Measurements from ENCODE around the gene FAU.

FAU gene

DNA sequence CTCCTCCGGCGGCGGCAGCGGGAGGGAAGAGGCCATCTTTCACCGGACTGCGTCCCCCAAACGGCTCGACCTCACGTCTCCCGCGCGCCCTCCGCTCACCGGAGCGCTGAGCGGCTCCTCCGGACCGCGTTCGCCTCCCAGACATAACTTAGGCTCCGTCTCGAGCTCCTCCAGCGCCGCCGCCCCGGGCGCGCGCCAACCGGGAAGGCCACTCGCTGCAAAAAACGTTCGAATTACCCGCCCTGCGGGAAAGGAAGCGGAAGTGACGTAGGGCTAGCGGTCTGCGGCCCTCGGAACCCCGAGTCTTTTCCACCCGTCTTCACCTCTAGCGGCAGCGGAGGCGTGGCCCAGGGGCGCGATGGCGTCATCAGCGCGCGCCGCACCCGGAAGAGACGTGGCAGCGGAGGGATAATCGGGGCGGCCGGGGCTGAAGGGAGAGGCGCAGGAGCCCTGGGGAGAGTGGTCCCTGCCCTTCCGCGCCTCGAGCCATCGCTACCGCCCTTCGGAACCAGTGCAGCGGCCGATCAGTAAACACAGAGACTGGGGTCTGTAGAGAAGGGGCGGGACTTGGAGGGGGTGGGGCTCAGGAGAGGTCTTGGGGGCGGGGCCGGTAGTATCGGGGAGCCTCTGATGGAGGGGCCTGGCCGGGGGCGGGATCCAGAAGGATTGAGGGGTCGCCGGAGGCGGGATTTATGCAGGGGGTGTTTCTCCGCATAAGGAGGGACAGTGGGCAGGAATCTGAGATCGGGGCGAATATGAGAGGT, 37.9 kb downstream of the FAU start, which contains the start of the genes CDCA5 and ZFPL1:
TSS of gene CDCA5 (minus strand) at position 207 of the 764 bp plus-strand sequence. CDS start at position 145, 62 bp downstream.
TSS of gene ZFPL1 (plus strand) at position 389 of the 764 bp plus-strand sequence. CDS start 477 bp downstream, outside the sequence.
- H3K4me3 ChIP-seq (ENCODE audit: low read depth, low read length): peak within 1 kb of the TSS; percentile 99
- DNase-seq (ENCODE audit: low read depth): peak; percentile 82
- TF ChIP-seq, protein P1, sequence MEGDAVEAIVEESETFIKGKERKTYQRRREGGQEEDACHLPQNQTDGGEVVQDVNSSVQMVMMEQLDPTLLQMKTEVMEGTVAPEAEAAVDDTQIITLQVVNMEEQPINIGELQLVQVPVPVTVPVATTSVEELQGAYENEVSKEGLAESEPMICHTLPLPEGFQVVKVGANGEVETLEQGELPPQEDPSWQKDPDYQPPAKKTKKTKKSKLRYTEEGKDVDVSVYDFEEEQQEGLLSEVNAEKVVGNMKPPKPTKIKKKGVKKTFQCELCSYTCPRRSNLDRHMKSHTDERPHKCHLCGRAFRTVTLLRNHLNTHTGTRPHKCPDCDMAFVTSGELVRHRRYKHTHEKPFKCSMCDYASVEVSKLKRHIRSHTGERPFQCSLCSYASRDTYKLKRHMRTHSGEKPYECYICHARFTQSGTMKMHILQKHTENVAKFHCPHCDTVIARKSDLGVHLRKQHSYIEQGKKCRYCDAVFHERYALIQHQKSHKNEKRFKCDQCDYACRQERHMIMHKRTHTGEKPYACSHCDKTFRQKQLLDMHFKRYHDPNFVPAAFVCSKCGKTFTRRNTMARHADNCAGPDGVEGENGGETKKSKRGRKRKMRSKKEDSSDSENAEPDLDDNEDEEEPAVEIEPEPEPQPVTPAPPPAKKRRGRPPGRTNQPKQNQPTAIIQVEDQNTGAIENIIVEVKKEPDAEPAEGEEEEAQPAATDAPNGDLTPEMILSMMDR (IDR thresholded peaks at IDR 0.05; ENCODE audit: control insufficient read depth, extremely low read depth, insufficient read depth): no peak

DNA sequence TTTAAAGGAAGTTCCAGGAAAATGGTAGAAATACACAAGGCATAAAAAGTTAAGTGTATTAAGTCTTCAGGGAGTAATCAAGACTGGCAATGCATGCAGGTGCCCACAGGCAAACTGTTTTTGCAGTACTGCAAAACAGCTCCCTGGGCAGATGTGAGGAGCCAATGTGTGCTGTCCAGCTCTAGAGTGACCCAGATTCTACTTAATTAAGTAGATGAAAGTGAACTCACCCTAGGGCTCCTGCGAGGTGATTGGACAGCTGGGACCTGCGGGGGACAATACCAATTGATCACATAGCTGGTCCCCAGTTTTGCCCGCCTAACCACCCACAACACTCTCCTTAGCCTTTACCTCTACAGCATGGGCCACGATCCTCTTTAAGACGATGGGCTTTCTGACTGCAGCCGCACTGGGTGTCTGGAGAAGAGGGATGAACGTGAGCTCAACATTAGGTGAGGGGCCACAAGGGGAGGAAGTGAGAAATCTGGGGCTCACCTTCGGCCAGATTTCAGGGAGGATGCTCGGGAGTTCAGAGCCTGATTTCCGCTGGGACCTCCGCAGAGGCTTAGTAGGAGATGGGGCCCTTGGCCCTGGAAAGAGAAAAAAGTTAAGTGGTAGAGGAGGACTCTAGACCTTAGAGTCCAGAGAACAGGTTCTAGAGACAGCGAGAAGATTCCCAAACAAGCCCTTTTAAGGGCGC, 38.6 kb downstream of the FAU start:
- peak overlapping the region; percentile 99 for H3K4me3 ChIP-seq (ENCODE audit: low read depth, low read length)
- TF ChIP-seq, protein P1 (IDR thresholded peaks at IDR 0.05; ENCODE audit: control insufficient read depth, extremely low read depth, insufficient read depth): no peak
- DNase-seq (ENCODE audit: low read depth): no peak

DNA sequence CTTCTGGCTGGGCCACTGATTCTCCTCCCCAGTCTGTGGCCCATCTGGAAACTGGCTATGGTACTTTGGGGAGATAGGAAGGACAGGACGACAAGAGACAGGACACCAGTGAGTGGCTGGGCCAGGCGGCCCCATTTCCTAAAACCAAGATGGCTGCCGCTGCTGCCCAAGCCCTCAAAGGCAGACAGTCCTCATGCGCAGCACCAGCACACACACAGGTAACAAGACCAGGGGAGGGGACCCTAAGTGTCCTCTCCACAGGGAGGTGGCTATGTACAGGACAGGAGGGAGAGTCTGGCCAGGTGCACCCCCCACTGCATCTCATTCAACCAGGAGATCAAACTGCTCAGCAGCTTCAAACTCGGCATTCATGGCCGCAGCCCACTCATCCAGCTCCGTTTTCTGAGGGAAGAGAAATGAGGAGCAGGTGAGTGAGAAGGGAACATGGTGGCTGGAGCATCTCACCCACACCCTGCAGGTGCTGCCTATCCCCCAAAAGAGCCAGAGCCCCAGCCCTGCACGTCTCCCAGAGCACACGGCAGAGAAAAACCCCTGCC, 43.1 kb downstream of the FAU start:
- DNase-seq (ENCODE audit: low read depth): no peak
- TF ChIP-seq, protein P1 (IDR thresholded peaks at IDR 0.05; ENCODE audit: control insufficient read depth, extremely low read depth, insufficient read depth): no peak
- H3K4me3 ChIP-seq (ENCODE audit: low read depth, low read length): no peak overlapping the region

DNA sequence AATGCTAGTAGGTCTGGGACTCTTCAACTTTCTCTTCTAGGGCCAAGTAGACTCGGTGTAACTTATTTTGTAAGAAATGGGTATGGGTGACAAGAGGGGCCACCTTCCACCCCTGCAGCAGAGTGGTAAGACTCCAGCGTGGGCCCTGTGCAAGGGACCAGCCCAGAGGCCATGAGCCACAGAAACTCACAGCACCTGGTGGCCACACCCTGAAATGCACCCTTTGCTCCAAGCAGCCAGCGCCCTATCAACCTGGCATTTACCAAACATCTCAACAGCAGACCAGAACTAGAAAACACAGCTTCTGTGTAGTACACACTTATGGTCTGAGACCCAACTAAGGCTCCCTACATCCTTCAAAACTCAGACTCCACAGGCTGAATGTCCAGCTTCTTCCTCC, 43.8 kb downstream of the FAU start:
- DNase-seq (ENCODE audit: low read depth): no peak
- TF ChIP-seq, protein P1 (IDR thresholded peaks at IDR 0.05; ENCODE audit: control insufficient read depth, extremely low read depth, insufficient read depth): peak; percentile 53
- no peak overlapping the region for H3K4me3 ChIP-seq (ENCODE audit: low read depth, low read length)

DNA sequence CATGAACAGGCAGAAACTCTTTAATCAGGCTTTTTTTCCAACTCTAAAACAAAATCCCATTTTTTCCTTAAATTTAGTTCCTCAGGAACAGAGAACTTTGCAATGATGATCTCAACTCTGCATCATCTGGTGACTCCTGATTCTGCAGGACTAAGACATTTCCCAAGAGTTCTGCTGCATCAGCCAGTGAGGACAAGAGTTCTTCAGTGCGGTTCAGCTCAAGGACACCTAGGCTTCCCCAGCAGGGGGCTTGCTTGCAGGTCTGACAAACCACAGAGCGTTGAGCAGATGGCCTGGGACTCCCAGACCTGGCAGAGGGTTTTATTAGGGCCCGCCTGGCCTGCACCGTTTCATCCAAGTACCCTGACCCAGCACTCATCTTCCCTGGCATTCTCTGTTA, 44.5 kb downstream of the FAU start:
- TF ChIP-seq, protein P1 (IDR thresholded peaks at IDR 0.05; ENCODE audit: control insufficient read depth, extremely low read depth, insufficient read depth): no peak
- H3K4me3 ChIP-seq (ENCODE audit: low read depth, low read length): no peak overlapping the region
- no peak for DNase-seq (ENCODE audit: low read depth)

DNA sequence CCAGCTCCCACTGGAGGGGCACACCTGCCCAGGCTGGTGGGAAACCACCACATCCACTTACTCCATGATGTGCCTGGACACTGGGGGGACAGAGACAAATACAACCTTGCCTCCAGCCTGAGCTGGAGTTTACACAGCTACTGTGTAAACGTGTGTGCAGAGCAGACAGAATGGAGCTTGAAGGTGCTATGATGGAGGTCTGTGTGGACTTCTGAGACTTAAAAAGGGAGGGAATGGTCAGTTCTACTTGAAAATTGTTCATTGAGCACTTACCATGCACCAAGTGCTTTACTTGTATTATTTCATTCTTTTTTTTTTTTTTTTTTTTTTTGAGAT, 49.3 kb downstream of the FAU start:
- no peak for DNase-seq (ENCODE audit: low read depth)
- TF ChIP-seq, protein P1 (IDR thresholded peaks at IDR 0.05; ENCODE audit: control insufficient read depth, extremely low read depth, insufficient read depth): no peak
- H3K4me3 ChIP-seq (ENCODE audit: low read depth, low read length): no peak overlapping the region
